ENCODE results near the gene POM121L2.

Gene POM121L2

DNA sequence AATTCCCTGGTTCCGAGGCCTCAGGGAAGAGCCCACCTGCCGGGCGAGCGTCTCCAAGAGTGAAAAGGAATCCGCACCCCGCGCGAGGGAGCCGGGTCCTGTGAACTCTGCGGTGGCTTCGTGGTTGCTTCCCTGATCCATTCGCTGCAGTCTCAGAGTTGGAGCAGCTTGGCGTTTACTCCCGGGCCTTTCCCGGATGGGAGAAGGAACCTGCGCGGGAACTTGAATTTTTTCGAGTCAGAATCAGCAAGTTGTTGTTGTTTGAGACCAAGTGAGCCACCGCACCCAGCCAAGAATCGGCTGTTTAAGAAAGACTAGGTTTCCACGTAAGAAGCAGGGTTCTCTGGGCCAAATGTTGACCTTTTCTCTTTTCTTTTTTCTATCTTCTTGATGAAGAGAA, 51.7 kb downstream of the POM121L2 start:
- no peak for DNase-seq (ENCODE audit: low read depth in 3 of 3)
